Gastrocnemius medialis (tissue), 4 donors: Measurements from ENCODE around the gene CYP2R1. TPM values are rescaled to one million over a fixed set of nuclear protein-coding genes. Genes with fewer than 3 reads are reported as not detected.

Experiments
- ATAC-seq, 2 donors: fragments of 150-250 bp; one replicate each; pipeline ENCODE4 v1.9.1; 2016
- DNase-seq, 2 donors: peaks; one replicate each; pipeline ENCODE4 v3.0.0-alpha.2; 2019
- H3K27ac ChIP-seq, 4 donors: fragments of 200-600 bp; sonication (generic); 1 replicate in 1 of 4; 2 replicates in 3 of 4; pipeline ENCODE4 v1.5.1; 2016 to 2018; ENCODE audit warnings: mild to moderate bottlenecking in 2 of 4, moderate library complexity in 1 of 4
- H3K27me3 ChIP-seq, 3 donors: fragments of 200-600 bp; sonication (generic) in 2 of 3; 1 replicate in 1 of 3; 2 replicates in 2 of 3; pipeline versions ENCODE4 v1.5.1 to v1.6.0; 2016 to 2019; ENCODE audit warnings: mild to moderate bottlenecking in 1 of 3, moderate library complexity in 1 of 3
- H3K36me3 ChIP-seq, 2 donors: fragments of 200-600 bp; sonication (generic) in 1 of 2; one replicate each; pipeline ENCODE4 v1.5.1; 2017 to 2018
- H3K4me1 ChIP-seq, 2 donors: fragments of 200-600 bp; sonication (generic) in 1 of 2; one replicate each; pipeline ENCODE4 v1.5.1; 2016 to 2017; ENCODE audit warnings: mild to moderate bottlenecking in 2 of 2
- H3K4me3 ChIP-seq, 4 donors: fragments of 200-600 bp; sonication (generic) in 3 of 4; 1 replicate in 1 of 4; 2 replicates in 3 of 4; pipeline ENCODE4 v1.5.1; 2016 to 2019; ENCODE audit warnings: mild to moderate bottlenecking in 2 of 4
- H3K9me3 ChIP-seq, 3 donors: fragments of 200-600 bp; sonication (generic) in 2 of 3; 1 replicate in 1 of 3; 2 replicates in 2 of 3; pipeline ENCODE4 v1.5.1; 2016 to 2019
- POLR2A ChIP-seq, 2 donors: fragments of 450-650 bp; IDR thresholded peaks; one replicate each; pipeline ENCODE4 v1.6.1; 2017; ENCODE audit warnings: antibody characterized with exemption in 2 of 2, mild to moderate bottlenecking in 2 of 2, moderate library complexity in 2 of 2
- in situ Hi-C, 4 donors: fragments of 200-750 bp; cut with MboI; loops; one replicate each; pipeline versions ENCODE4 v1.15.0 to v1.8.0; 2017; ENCODE audit warnings: low sequenced_read_pairs in 4 of 4
- intact Hi-C: fragments of 100-400 bp; cut with DNase I; formaldehyde crosslinking; loops from one replicate; pipeline ENCODE4 v1.15.1; 2023; ENCODE audit warnings: low total_unique reads
- total RNA-seq, 4 donors: library from RNA; depleted of rRNA; stranded (reverse); fragments of >200 nt; gene quantifications; one replicate each; pipeline versions ENCODE4 v1.1.0 to v1.2.3, GENCODE V29; 2016
- TF ChIP-seq, protein P1 (sequence below), 5 experiments: fragments of 450-650 bp in 3 of 5; fragments of 200-600 bp in 2 of 5; sonication (generic) in 2 of 5; IDR thresholded peaks in 4 of 5; conservative IDR thresholded peaks in 1 of 5; 1 replicate in 4 of 5; 2 replicates in 1 of 5; pipeline ENCODE4 v1.5.1; 2016 to 2019; ENCODE audit warnings: antibody characterized with exemption in 5 of 5, mild to moderate bottlenecking in 3 of 5, moderate library complexity in 3 of 5

CYP2R1 gene
- total RNA-seq, 4 donors from 2014 or later = 4.6 to 9.2 (median 4.8) TPM

- in situ Hi-C loops = no loop called here
- Histone ChIP-seq H3K27ac (no peak overlapping the region), H3K4me1 (no peaks in the 10 kb centered on the region), H3K36me3 (no peaks in the 10 kb centered on the region), H3K27me3 (no peaks in the 10 kb centered on the region), H3K9me3 (no peaks in the 10 kb centered on the region), H3K4me3 (no peak overlapping the region)
- TF ChIP-seq, protein P1, sequence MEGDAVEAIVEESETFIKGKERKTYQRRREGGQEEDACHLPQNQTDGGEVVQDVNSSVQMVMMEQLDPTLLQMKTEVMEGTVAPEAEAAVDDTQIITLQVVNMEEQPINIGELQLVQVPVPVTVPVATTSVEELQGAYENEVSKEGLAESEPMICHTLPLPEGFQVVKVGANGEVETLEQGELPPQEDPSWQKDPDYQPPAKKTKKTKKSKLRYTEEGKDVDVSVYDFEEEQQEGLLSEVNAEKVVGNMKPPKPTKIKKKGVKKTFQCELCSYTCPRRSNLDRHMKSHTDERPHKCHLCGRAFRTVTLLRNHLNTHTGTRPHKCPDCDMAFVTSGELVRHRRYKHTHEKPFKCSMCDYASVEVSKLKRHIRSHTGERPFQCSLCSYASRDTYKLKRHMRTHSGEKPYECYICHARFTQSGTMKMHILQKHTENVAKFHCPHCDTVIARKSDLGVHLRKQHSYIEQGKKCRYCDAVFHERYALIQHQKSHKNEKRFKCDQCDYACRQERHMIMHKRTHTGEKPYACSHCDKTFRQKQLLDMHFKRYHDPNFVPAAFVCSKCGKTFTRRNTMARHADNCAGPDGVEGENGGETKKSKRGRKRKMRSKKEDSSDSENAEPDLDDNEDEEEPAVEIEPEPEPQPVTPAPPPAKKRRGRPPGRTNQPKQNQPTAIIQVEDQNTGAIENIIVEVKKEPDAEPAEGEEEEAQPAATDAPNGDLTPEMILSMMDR (IDR thresholded peaks at IDR 0.05 in 4 of 5, conservative IDR thresholded peaks at IDR 0.05 in 1 of 5) = no peak
- no peak for TF ChIP-seq POLR2A (IDR thresholded peaks at IDR 0.05)
- intact Hi-C loops = no loop called here
- no peak for ATAC-seq
- no peak for DNase-seq
These were observed 39.4 kb downstream of the CYP2R1 start for GRCh38 chr11:14852571-14853177.

DNA sequence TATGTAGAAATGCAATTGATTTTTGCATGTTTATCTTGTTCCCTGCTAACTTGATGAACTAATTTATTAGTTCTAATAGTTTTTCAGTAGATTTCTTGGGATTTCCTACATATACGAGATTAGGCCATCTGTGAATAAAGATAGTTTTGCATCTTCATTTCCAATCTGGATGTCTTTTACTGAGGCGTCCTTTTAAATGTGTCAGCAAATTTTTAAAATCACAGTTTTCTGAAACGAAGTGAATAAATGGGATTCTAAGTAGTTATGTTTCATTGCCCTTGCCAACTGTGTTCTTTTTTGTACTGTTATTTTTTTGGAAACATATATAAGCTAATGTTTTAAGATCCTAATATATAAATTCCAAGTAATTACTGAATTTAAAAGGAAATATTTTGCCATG lies 50.0 kb downstream of the CYP2R1 start:
- Histone ChIP-seq H3K36me3 (no peaks in the 10 kb centered on the region), H3K4me3 (no peak overlapping the region), H3K4me1 (no peaks in the 10 kb centered on the region), H3K27me3 (no peaks in the 10 kb centered on the region), H3K27ac (no peak overlapping the region), H3K9me3 (no peaks in the 10 kb centered on the region)
- ATAC-seq = no peak
- in situ Hi-C loops = no loop called here
- no peak for TF ChIP-seq POLR2A (IDR thresholded peaks at IDR 0.05)
- TF ChIP-seq, protein P1 (IDR thresholded peaks at IDR 0.05 in 4 of 5, conservative IDR thresholded peaks at IDR 0.05 in 1 of 5) = no peak
- intact Hi-C loops = no loop called here
- no peak for DNase-seq

- Histone ChIP-seq H3K27ac (no peak overlapping the region), H3K9me3 (no peaks in the 10 kb centered on the region), H3K27me3 (no peaks in the 10 kb centered on the region), H3K4me1 (no peaks in the 10 kb centered on the region), H3K36me3 (no peaks in the 10 kb centered on the region), H3K4me3 (no peak overlapping the region)
- intact Hi-C loops = no loop called here
- ATAC-seq (no peak), DNase-seq (no peak)
- TF ChIP-seq, protein P1 (IDR thresholded peaks at IDR 0.05 in 4 of 5, conservative IDR thresholded peaks at IDR 0.05 in 1 of 5) = no peak
- TF ChIP-seq POLR2A (IDR thresholded peaks at IDR 0.05) = no peak
- in situ Hi-C loops = no loop called here
These were observed 56.2 kb downstream of the CYP2R1 start for GRCh38 chr11:14835496-14836492.

Other genes with a start within 250 kb of the CYP2R1 start
- 1 to 10 TPM in 2 of 4 donors, under 1 TPM in 2; 0.39 to 1.1 (median 0.76) TPM for gene PDE3B, start 248.4 kb downstream of the CYP2R1 start, total RNA-seq
- gene CALCA, start 80.1 kb upstream of the CYP2R1 start, total RNA-seq = not detected
- gene CALCB, start 181.4 kb upstream of the CYP2R1 start, total RNA-seq = not detected
- gene INSC, start 222.7 kb upstream of the CYP2R1 start, total RNA-seq = not detected